Activated CD8-positive, alpha-beta memory T cell treated with anti-CD3 and anti-CD28 coated beads for 4 hours (primary cell): Measurements from ENCODE around the gene MSS51.
A peak's percentile ranks its signal among the peaks of the same experiment; 100 is the strongest.
"Not testable (repeated sequence)": the region's sequence is repeated elsewhere in the genome, so short reads cannot be mapped to it uniquely, and the experiment has no call there.

ENCODE experiments used
- DNase-seq, 2 donors: peaks; one replicate each; pipeline ENCODE4 v3.0.0-alpha.2; 2020; ENCODE audit warnings: low read depth in 2 of 2

Gene MSS51

DNA sequence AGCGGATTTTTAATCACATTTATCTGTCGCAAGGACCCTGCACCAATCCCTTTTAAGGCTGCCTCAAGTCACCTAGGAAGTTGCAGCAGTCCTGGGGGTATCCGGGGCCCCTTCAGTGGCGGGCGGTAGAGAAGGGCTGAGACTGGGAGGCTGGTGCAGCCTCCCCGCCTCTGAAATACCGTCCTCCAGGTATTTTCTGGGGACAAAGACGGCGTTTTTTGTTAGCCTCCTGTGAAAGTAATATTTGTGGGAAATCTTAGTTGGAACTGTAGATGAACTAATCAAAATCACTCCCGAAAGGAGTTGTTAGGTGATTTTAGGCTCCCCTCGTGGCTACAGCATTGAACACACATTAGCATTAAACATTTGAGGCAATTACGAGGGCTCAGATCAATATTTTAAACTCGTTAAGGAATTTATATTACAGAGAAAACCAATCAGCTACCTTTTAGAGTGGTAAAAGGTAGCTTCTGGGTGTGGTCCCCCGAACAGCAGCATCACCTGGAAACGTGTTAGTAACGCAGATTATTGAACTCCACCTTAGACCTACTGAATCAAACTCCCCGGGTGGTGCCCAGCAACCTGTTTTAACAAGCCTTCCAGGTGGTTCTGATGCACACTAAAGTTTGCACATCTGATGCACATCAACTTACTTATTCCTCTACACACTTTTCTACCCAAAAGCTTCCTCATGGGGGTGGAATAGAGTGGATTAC lies 19.0 kb downstream of the MSS51 start:
- no peak for DNase-seq

DNA sequence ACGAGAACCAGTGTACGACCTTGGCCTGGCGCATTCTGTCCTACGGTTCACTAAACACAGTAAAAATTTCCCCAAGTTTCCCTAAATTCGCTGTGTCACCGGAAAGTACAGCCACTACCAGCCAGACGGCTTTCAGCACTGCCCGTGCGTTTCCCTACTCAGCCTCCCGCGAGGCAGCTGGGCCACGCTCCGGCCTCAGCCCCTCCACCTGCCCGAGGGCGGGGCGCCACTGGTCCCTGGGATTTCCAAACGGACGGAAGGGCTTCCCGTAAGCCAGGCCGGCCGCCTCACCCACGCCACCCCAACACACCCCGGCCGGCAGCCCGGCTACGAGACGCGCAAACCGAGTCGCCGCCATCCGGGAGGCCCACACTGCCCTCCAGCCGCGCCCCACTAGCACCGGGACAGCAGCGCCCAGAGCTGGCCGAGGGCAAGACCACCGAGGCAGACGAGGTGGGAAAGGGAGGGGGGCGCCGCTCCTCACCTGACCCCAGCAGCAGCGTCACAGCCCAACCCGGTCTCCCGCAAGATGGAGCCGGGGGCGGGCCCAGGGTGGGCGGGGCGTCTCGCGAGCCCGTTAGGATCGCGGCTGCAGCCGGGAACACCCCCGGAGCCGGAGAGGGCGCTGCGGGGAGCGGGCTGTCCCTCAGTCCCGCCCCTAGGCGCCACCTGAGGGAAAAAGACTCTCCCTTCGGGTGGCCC lies 19.7 kb downstream of the MSS51 start, which contains the start of gene ANXA7:
ANXA7 (minus strand) TSS at position 531 of the 702 bp plus-strand sequence. CDS start 13,202 bp downstream, outside the sequence.
- peak; percentile 84 to 85 for DNase-seq

DNA sequence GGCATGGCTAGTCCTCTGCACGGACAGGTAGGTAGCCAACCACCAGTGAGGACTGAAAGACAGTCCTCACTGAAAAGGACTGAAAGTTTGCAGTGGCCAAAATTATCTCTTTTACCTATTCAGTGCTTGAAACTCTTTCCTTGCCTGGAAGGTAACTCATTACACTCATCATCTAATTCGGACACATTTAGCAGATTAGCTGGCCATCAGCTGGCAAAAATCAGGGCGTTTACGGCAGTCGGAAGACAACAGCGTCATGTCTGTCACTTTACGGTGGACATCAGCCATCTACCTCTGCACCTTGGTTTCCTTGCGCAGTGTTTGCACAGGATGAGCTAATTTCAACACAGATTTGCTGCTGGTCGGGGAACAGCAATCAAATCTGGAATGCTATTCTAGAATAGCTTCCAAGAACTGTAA lies 20.2 kb downstream of the MSS51 start:
- DNase-seq, result no peak

GRCh38 chr10:73410897-73411296 lies 22.5 kb downstream of the MSS51 start:
- no peak for DNase-seq

DNA sequence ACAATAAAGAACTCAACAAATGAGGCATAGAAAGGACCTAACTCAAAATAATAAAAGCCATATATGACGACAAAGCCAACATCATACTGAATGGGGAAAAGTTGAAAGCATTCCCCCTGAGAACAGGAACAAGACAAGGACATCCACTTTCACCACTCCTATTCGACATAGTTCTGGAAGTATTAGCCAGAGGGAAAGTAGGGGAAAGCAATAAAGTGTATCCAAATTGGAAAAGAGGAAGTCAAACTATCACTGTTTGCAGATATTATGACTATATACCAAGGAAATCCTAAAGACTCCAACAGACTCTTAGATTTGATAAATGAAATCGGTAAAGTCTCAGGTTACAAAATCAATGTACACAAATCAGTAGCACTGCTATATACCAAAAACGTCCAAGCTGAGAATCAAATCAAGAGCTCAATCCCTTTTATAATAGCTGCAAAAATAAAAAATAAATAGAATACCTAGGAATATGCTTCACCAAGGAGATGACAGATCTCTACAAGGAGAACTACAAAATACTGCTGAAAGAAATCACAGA lies 24.3 kb downstream of the MSS51 start:
- DNase-seq, result no peak

GRCh38 chr10:73408061-73408460 lies 25.3 kb downstream of the MSS51 start:
- DNase-seq, result no peak

DNA sequence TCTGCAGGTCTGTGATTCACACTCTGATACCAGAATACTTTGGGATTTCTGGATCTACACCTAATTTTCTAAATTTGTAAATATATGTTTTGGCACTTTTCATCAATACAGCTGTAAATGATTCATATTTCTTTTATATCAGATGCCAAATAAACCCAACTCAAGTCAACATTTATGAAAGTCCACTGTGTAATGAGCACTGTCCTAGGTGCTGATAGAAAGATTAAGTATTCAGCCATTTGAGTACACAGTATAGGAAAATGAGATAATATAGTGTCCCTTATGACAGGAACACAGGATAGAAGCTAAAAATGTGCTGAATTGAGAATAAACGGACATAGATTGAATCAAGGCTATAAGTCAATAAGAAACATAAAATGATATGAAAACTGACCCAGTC lies 25.9 kb downstream of the MSS51 start:
- no peak for DNase-seq

DNA sequence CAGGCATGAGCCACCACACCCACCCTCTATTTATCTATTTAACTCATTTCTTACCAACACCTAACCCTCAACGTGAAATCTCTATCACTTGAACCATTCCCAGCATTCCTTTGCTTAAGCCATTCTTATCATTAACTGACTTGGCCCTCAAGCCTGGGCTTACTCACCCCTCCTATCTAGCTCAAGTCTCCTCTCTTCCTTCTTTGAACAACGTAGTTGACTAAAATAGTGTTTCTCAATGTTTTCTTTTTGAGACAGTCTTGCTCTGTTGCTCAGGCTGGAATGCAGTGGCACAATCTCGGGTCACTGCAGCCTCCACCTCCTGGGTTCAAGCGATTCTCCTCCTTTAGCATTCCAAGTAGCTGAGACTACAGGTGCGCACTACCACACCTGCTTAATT lies 26.5 kb downstream of the MSS51 start:
- DNase-seq, result no peak

DNA sequence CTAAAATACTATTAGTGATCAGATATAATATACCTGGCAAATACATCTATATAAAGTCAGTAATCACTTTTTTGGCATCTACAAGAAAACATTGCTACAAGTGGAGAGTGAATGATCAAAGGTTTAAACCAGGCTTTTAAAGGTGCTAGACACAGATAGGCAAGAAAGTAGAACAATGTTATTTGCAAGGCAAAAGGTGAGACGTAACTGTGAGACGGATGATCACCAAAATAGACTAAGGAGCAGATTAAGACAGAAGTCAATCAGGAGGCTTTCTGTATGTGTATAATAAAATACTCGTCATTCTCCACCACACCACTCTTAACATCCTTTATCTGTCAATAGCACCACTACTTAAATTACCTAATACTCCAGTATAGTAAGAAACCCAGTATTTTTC lies 27.8 kb downstream of the MSS51 start:
- DNase-seq, result no peak

GRCh38 chr10:73404690-73405089 lies 28.7 kb downstream of the MSS51 start:
- DNase-seq, result no peak

DNA sequence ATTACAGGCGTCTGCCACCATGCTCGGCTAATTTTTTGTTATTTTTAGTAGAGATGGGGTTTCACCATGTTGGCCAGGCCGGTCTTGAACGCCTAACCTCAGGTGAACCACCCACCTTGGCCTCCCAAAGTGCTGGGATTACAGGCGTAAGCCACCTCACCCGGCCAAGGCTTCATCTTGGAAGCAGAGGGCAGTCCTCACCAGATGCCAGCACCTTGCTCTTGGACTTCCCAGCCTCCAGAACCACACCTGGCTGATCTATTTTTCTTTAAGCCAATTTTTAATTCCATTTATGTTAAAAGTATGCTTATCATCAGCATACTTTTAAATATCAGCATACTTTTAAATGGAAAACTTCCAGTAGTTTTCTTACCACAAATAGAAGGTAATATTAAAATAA lies 31.7 kb downstream of the MSS51 start:
- DNase-seq, result no peak

GRCh38 chr10:73399063-73399462 lies 34.3 kb downstream of the MSS51 start:
- DNase-seq, result no peak

- no peak for DNase-seq
Observed at GRCh38 chr10:73398024-73398423, 35.3 kb downstream of the MSS51 start.

- DNase-seq, result not testable (repeated sequence)
Observed at GRCh38 chr10:73394325-73394724, 39.0 kb downstream of the MSS51 start.

DNA sequence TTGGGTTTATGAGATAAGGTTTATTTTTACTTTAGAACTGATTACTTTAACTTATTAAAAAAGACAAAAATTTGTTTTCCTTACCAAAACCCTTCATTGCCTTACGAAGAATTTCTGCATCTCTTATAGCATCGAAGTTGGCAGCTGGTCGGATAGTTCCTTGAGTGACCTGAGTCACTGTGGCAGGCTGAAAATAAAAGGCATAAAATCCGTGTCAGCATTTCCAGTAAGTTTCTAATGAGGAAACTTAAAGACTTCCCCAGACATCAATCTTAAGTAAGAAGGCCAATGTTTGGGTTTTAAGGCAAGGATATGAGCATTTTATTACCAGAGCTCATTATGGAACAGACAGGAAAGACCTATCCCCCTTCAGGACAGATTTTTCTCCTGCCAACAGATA lies 45.1 kb downstream of the MSS51 start:
- DNase-seq, result no peak

DNA sequence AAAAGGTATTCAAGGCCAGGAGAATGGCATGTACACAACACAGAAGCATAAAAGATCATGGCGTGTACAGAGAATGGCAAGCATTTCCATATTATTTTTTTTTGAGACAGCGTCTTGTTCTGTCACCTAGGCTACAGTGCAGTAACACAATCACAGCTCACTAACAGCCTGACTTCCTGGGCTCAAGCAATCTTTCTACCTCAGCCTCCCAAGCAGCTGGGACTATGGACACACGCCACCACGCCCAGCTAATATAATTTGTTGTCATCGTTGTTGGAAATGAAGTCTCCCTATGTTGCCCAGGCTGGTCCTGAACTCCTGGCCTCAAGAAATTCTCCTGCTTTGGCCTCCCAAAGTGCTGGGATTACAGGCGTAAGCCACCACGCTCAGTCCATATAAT lies 46.8 kb downstream of the MSS51 start:
- DNase-seq, result no peak

GRCh38 chr10:73379064-73379748 lies 54.2 kb downstream of the MSS51 start:
- DNase-seq, result no peak

- DNase-seq, result no peak
Observed at GRCh38 chr10:73376679-73377078, 56.7 kb downstream of the MSS51 start.
